ENCODE results near the gene CD40LG. TPM values are rescaled to one million over a fixed set of nuclear protein-coding genes. Genes with fewer than 3 reads are reported as not detected.

CD40LG gene
- total and polyA plus RNA-seq, 2 of the 13 experiments (the other 11 are each of a cell fraction or from before 2014, with no cell fraction given): not detected

GRCh38 chrX:136708348-136708747, 60.4 kb downstream of the CD40LG start:
- no TSS peak for BruUV-seq (replicated peaks)
- in situ Hi-C loops (cut with HindIII; ENCODE audit: extremely low pct_ligation_motif_present, low pct_unique_long_range_greater_than_20kb): loop anchor here (25.0 kb wide), 1 partner anchor 204 kb away; no protein-coding TSS in a partner anchor

More at GRCh38 chrX:136708348-136708747, 60.4 kb downstream of the CD40LG start:
- Histone ChIP-seq H3K9me3 (ENCODE audit: low read length) (no peaks in the 10 kb centered on the region), H3K27ac (ENCODE audit: extremely low read length, insufficient read depth, low read length) (no peak overlapping the region), H3K27me3 (ENCODE audit: control insufficient read depth in 1 of 2, insufficient read depth in 2 of 2, low read length in 2 of 2) (no peaks in the 10 kb centered on the region), H2AFZ (ENCODE audit: low read length) (no peak overlapping the region), H3K79me2 (ENCODE audit: insufficient read depth, low read length) (no peaks in the 10 kb centered on the region), H3K4me2 (ENCODE audit: low read depth, low read length) (no peak overlapping the region), H4K20me1 (ENCODE audit: insufficient read depth, low read length) (no peaks in the 10 kb centered on the region), H3K9ac (ENCODE audit: insufficient read depth, low read depth, low read length) (no peak overlapping the region), H3K4me3 (replicated peaks in 1 of 3; ENCODE audit: insufficient read depth in 1 of 3, low read depth in 2 of 3, low read length in 3 of 3) (no peak overlapping the region), H3K4me1 (ENCODE audit: insufficient read depth, low read length) (no peaks in the 10 kb centered on the region), H3K36me3 (replicated peaks in 1 of 2; ENCODE audit: control insufficient read depth in 1 of 2, insufficient read depth in 2 of 2, low read length in 2 of 2) (no peaks in the 10 kb centered on the region)
- ATAC-seq: peak; percentile 43; the same call in 1 of the 3 replicates
- intact Hi-C loops (cut with micrococcal nuclease; ENCODE audit: unreplicated experiment): no loop called here
- POLR2A ChIA-PET: no interaction called here
- CTCF ChIA-PET (ENCODE audit: low intra/inter-chr PET ratio, low total read pairs): no interaction called here
- no peak for FAIRE-seq
- TF ChIP-seq AKAP8 (CRISPR knock-in tag; IDR thresholded peaks at IDR 0.05) (no peak), CTCF (CRISPR knock-in tag; IDR thresholded peaks at IDR 0.05) (0 out of 2 replicates have a peak, but pooled peaks have one; percentile 9)
- WGBS (ENCODE audit: low lambda C conversion rate): 0% methylated on average over 1 of the region's 1 CpG
- DNase-seq (ENCODE audit: low spot score): no peak

Other genes with a start within 250 kb of the CD40LG start
- not detected in 2 replicates for gene BRS3, start 160.2 kb upstream of the CD40LG start, total RNA-seq (2016; rRNA removed; fragmentation: Illumina TruSeq; extraction: Trizol)
- gene BRS3, start 160.2 kb upstream of the CD40LG start, polyA plus RNA-seq (2011; rRNA removed): not detected in 2 replicates
- 40.5 and 59.4 TPM in 2 replicates for gene HTATSF1, start 150.6 kb upstream of the CD40LG start, total RNA-seq (2016; rRNA removed; fragmentation: Illumina TruSeq; extraction: Trizol)
- gene HTATSF1, start 150.6 kb upstream of the CD40LG start, polyA plus RNA-seq (2011; rRNA removed): 0.57 and 0.61 TPM in 2 replicates
- not detected in 2 replicates for gene VGLL1, start 115.9 kb upstream of the CD40LG start, total RNA-seq (2016; rRNA removed; fragmentation: Illumina TruSeq; extraction: Trizol)
- gene VGLL1, start 115.9 kb upstream of the CD40LG start, polyA plus RNA-seq (2011; rRNA removed): not detected in 2 replicates
- gene ARHGEF6, start 132.8 kb downstream of the CD40LG start, total RNA-seq (2016; rRNA removed; fragmentation: Illumina TruSeq; extraction: Trizol): not detected in 2 replicates
- gene ARHGEF6, start 132.8 kb downstream of the CD40LG start, polyA plus RNA-seq (2011; rRNA removed): 0.01 and 0.03 TPM in 2 replicates
- 254 and 303 TPM in 2 replicates for gene RBMX, start 232.6 kb downstream of the CD40LG start, total RNA-seq (2016; rRNA removed; fragmentation: Illumina TruSeq; extraction: Trizol)
- 95.2 and 114 TPM in 2 replicates for gene RBMX, start 232.6 kb downstream of the CD40LG start, polyA plus RNA-seq (2011; rRNA removed)